ENCODE results near the gene UPB1. TPM values are rescaled to one million over a fixed set of nuclear protein-coding genes. Genes with fewer than 3 reads are reported as not detected.

The UPB1 gene
- total and polyA plus RNA-seq, 9 donors: 0.29 to 1.0 (median 0.53) TPM

DNA sequence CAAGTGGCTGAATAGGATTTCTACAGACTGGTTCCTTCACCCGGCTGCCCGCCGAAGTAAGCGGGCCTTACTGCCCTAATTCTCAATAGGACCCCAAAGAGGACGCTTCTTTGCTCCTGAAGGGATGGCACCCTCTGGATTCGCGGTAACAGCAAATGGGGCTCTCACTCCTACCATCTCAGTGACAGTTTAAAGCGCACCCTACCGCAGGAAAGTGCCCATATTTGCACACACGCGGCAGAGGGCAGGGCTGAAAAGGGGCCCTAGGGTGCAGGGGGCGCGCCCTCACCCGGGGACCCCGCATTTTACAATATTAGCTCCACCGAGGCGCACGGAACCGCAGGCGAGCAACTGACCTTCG is 985 bp upstream of the UPB1 start:
- WGBS (ENCODE audit: insufficient coverage): 23% methylated on average over 19 of the region's 21 CpGs
- Histone ChIP-seq H3K4me1 (ENCODE audit: control insufficient read depth, insufficient read depth, low read length) (peaks cover 7% of the 10 kb centered on the region), H3K27me3 (ENCODE audit: control insufficient read depth, insufficient read depth, low read length) (peaks cover 38% of the 10 kb centered on the region), H3K36me3 (ENCODE audit: control insufficient read depth, insufficient read depth, low read length) (no peaks in the 10 kb centered on the region), H3K9me3 (replicated peaks; ENCODE audit: control insufficient read depth, low read depth, low read length) (no peaks in the 10 kb centered on the region), H3K27ac (ENCODE audit: low read length) (no peak overlapping the region), H3K4me3 (ENCODE audit: low read length) (peak overlapping the region; percentile 13)
- no peak for DNase-seq

DNA sequence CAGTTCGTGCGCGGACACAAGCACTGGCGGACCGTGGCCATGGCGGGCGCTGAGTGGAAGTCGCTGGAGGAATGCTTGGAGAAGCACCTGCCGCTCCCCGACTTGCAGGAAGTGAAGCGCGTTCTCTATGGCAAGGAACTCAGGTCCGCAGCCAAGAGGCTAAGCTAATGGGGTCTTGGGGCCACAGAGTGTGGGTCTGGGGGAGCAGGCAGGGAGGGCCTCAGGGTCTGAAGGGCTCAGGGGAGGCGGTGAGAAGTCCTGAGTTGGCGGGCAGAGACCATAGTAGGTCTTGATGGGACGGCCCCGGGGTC is 188 bp downstream of the UPB1 start:
- Histone ChIP-seq H3K4me1 (ENCODE audit: control insufficient read depth, insufficient read depth, low read length) (peaks cover 10% of the 10 kb centered on the region), H3K27me3 (ENCODE audit: control insufficient read depth, insufficient read depth, low read length) (peaks cover 38% of the 10 kb centered on the region), H3K27ac (ENCODE audit: low read length) (no peak overlapping the region), H3K9me3 (replicated peaks; ENCODE audit: control insufficient read depth, low read depth, low read length) (no peaks in the 10 kb centered on the region), H3K36me3 (ENCODE audit: control insufficient read depth, insufficient read depth, low read length) (no peaks in the 10 kb centered on the region), H3K4me3 (ENCODE audit: low read length) (no peak overlapping the region)
- no peak for DNase-seq
- WGBS (ENCODE audit: insufficient coverage): 94% methylated on average over 15 of the region's 17 CpGs

DNA sequence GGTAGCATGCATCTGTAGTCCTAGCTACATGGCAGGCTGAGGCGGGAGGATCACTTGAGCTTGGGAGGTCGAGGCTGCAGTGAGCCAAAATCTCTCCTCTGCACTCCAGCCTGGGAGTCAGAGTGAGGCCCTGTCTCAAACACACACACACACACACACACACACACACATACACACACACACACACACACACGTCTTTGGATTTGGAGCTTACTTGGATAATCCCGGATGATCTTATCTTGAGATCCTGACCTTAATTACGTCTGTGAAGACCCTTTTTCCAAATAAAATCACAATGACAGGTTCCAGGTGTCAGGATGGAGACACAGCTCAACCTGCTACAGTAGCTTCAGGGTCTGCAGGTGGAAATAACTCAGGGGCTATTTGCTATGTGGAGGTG is 1.1 kb downstream of the UPB1 start:
- no peaks in the 10 kb centered on the region for H3K9me3 ChIP-seq (replicated peaks; ENCODE audit: control insufficient read depth, low read depth, low read length)
- no peak overlapping the region for H3K27ac ChIP-seq (ENCODE audit: low read length)
- H3K36me3 ChIP-seq (ENCODE audit: control insufficient read depth, insufficient read depth, low read length): no peaks in the 10 kb centered on the region
- peaks cover 19% of the 10 kb centered on the region for H3K4me1 ChIP-seq (ENCODE audit: control insufficient read depth, insufficient read depth, low read length)
- WGBS (ENCODE audit: insufficient coverage): no CpG with 5 or more reads among the region's 5 CpGs
- H3K4me3 ChIP-seq (ENCODE audit: low read length): no peak overlapping the region
- H3K27me3 ChIP-seq (ENCODE audit: control insufficient read depth, insufficient read depth, low read length): peaks cover 38% of the 10 kb centered on the region
- no peak for DNase-seq

DNA sequence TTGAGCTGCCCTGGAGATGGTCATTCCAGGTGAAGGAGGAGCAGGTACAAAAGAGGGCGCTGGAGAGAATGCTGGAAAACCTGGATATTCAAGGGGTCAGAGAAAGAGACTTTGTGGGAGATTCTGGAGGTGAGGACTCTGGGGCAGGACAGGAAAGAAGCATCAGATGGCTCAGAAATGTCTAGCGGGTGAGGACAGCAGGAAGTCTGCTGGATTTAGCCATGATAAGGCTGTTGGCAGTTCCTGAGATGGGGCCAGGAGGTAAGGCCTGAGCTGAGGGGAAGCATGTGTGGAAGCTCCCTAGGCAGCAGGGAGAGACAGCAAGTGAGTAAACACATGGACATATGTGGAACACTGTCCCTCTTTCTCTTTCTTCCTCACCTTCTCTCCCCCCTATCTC is 1.5 kb downstream of the UPB1 start:
- no peak for DNase-seq
- Histone ChIP-seq H3K27ac (ENCODE audit: low read length) (no peak overlapping the region), H3K36me3 (ENCODE audit: control insufficient read depth, insufficient read depth, low read length) (no peaks in the 10 kb centered on the region), H3K9me3 (replicated peaks; ENCODE audit: control insufficient read depth, low read depth, low read length) (no peaks in the 10 kb centered on the region), H3K4me1 (ENCODE audit: control insufficient read depth, insufficient read depth, low read length) (peaks cover 19% of the 10 kb centered on the region), H3K27me3 (ENCODE audit: control insufficient read depth, insufficient read depth, low read length) (peaks cover 38% of the 10 kb centered on the region), H3K4me3 (ENCODE audit: low read length) (no peak overlapping the region)
- WGBS (ENCODE audit: insufficient coverage): 89% methylated on average over 2 of the region's 2 CpGs

DNA sequence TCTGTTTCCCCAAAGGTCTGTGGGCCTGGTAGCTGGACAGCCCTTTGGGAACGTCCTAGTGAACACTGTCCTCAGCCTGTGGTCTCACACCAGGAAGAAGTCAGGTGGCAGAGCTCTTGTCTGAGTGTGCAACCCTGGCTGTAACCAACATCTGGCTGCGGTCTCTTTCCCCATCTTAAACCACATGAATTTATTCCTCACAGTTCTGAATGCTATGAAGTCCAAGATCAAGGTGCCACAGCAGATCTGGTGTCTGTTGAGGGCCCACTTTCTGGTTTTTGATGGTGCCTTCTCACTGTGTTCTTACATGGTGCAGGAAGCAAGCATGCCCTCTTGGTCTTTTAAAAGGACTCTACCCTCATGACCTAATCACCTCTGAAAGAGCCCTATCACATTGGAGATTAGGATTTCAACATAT is 2.7 kb downstream of the UPB1 start:
- H3K4me1 ChIP-seq (ENCODE audit: control insufficient read depth, insufficient read depth, low read length): peaks cover 19% of the 10 kb centered on the region
- H3K36me3 ChIP-seq (ENCODE audit: control insufficient read depth, insufficient read depth, low read length): no peaks in the 10 kb centered on the region
- no peaks in the 10 kb centered on the region for H3K9me3 ChIP-seq (replicated peaks; ENCODE audit: control insufficient read depth, low read depth, low read length)
- no peak overlapping the region for H3K27ac ChIP-seq (ENCODE audit: low read length)
- WGBS (ENCODE audit: insufficient coverage): 76% methylated on average over 2 of the region's 2 CpGs
- no peak for DNase-seq
- H3K27me3 ChIP-seq (ENCODE audit: control insufficient read depth, insufficient read depth, low read length): peaks cover 35% of the 10 kb centered on the region
- H3K4me3 ChIP-seq (ENCODE audit: low read length): no peak overlapping the region

DNA sequence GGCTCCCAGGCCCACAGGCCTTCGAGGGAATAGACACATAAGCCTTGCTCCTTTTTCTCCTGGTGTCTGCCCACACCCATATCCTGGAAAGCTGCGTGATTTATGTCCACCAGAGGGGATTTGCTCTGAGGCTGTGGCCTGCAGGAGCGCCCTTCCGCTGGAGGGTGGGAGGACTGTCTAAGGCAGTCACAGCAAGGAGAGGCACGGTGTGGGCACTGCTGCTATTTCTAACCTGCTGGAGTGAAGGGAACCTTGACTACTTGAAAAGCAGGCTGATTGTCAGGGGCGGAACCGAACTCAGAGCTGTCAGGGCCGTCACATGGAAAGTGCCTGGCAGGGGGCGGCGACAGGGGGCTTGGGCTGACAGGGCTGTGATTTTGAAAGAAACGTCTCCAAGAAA is 3.7 kb downstream of the UPB1 start:
- WGBS (ENCODE audit: insufficient coverage): 69% methylated on average over 9 of the region's 11 CpGs
- no peak for DNase-seq

DNA sequence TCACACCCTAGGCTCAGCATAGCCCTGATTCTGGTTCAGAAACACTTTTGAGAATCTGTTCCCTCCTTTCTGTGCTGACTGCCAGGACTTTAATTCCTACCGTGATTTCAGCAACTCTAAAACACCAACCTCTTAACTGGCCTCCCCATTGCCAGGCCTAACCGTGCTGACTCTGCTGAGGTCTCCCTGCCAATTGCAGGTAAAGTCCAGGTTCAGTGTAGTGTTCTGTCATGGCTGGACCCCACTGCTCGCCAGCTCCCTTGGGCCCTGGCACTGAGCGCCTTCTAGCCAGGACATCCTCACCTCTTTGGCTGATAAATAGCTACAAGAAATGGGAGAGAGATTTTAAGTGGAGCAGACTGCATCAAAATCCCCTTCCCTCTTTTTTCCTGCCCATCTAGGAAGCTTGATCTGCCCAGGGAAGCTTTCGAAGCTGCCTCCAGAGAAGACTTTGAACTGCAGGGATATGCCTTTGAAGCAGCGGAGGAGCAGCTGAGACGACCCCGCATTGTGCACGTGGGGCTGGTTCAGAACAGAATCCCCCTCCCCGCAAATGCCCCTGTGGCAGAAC is 4.7 kb downstream of the UPB1 start:
- no peak for DNase-seq
- Histone ChIP-seq H3K27me3 (ENCODE audit: control insufficient read depth, insufficient read depth, low read length) (peaks cover 20% of the 10 kb centered on the region), H3K36me3 (ENCODE audit: control insufficient read depth, insufficient read depth, low read length) (no peaks in the 10 kb centered on the region), H3K4me1 (ENCODE audit: control insufficient read depth, insufficient read depth, low read length) (peaks cover 15% of the 10 kb centered on the region), H3K27ac (ENCODE audit: low read length) (no peak overlapping the region), H3K9me3 (replicated peaks; ENCODE audit: control insufficient read depth, low read depth, low read length) (no peaks in the 10 kb centered on the region), H3K4me3 (ENCODE audit: low read length) (no peak overlapping the region)
- WGBS (ENCODE audit: insufficient coverage): 70% methylated on average over 9 of the region's 10 CpGs

More for the DNA sequence above, 3.7 kb downstream of the UPB1 start:
- Histone ChIP-seq H3K27ac (ENCODE audit: low read length) (no peak overlapping the region), H3K4me1 (ENCODE audit: control insufficient read depth, insufficient read depth, low read length) (peaks cover 19% of the 10 kb centered on the region), H3K36me3 (ENCODE audit: control insufficient read depth, insufficient read depth, low read length) (no peaks in the 10 kb centered on the region), H3K9me3 (replicated peaks; ENCODE audit: control insufficient read depth, low read depth, low read length) (no peaks in the 10 kb centered on the region), H3K4me3 (ENCODE audit: low read length) (no peak overlapping the region), H3K27me3 (ENCODE audit: control insufficient read depth, insufficient read depth, low read length) (peaks cover 28% of the 10 kb centered on the region)

DNA sequence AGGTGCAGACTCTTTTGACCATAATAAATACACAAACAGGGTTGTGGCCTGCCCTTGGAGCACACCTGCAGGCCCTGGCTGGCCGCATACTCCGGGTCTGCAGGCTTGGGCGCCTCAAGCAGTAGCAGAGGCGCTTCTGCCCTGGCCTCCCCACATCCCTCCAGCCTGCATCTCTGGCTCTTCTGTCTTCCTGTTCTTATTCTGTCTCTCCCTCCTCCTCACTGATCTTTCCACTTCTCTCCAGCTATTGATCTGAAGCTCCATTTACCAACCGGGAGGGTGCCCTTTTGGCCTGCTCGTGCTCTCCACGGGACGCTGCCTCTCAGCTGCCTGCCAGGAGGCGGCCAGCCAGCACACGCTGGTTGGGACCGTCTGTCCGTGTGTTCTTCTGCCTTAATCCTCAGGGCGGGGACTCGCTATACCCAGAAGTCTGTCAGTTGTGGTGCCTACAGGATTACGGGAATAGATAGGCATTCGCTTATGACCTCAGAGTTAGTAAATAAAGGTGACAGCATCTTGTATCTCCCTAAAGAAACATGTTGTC is 5.2 kb downstream of the UPB1 start:
- H3K4me3 ChIP-seq (ENCODE audit: low read length): no peak overlapping the region
- 45% methylated on average over 8 of the region's 16 CpGs for WGBS (ENCODE audit: insufficient coverage)
- peaks cover 11% of the 10 kb centered on the region for H3K4me1 ChIP-seq (ENCODE audit: control insufficient read depth, insufficient read depth, low read length)

DNA sequence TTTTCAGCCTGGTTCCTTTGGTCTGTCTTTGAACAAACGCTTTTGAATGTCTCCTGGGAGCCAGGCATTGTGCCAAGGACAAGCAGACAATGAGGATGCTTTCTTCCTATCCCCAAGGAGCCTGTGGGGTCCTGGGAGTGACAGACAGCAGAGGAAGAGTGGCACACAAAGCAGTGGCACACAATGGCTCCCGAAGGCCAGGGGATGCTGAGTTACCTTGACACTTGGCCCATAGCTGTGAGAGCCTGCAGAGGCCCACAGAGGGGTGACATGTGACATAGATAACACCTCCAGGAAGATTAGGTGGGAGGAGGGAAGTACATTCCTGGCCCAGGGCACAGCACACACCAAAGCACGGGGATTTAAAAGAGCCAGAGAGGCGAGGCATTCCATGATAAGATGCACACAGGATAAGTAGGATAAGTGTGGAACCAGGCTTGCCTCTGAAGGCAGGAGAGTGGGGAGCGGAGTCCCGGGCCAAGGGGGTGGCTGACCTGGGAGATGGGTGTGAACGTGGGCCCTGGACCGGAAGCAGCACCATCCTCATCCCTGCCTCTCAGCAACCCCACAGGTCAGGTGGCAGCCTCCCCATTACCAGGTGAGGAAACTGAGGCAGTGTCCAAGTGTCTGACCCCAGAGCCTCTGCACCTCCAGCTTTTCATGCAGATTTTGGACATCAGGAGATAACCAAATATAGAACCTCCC is 6.3 kb downstream of the UPB1 start:
- H3K9me3 ChIP-seq (replicated peaks; ENCODE audit: control insufficient read depth, low read depth, low read length): no peaks in the 10 kb centered on the region
- WGBS (ENCODE audit: insufficient coverage): 67% methylated on average over 1 of the region's 8 CpGs
- no peak for DNase-seq
- no peaks in the 10 kb centered on the region for H3K36me3 ChIP-seq (ENCODE audit: control insufficient read depth, insufficient read depth, low read length)
- no peak overlapping the region for H3K4me3 ChIP-seq (ENCODE audit: low read length)
- peaks cover 5% of the 10 kb centered on the region for H3K27me3 ChIP-seq (ENCODE audit: control insufficient read depth, insufficient read depth, low read length)
- no peak overlapping the region for H3K27ac ChIP-seq (ENCODE audit: low read length)
- H3K4me1 ChIP-seq (ENCODE audit: control insufficient read depth, insufficient read depth, low read length): peaks cover 11% of the 10 kb centered on the region

More for the DNA sequence above, 5.2 kb downstream of the UPB1 start:
- no peaks in the 10 kb centered on the region for H3K9me3 ChIP-seq (replicated peaks; ENCODE audit: control insufficient read depth, low read depth, low read length)
- H3K27me3 ChIP-seq (ENCODE audit: control insufficient read depth, insufficient read depth, low read length): peaks cover 14% of the 10 kb centered on the region
- H3K36me3 ChIP-seq (ENCODE audit: control insufficient read depth, insufficient read depth, low read length): no peaks in the 10 kb centered on the region
- DNase-seq: peak; percentile 33
- H3K27ac ChIP-seq (ENCODE audit: low read length): no peak overlapping the region

DNA sequence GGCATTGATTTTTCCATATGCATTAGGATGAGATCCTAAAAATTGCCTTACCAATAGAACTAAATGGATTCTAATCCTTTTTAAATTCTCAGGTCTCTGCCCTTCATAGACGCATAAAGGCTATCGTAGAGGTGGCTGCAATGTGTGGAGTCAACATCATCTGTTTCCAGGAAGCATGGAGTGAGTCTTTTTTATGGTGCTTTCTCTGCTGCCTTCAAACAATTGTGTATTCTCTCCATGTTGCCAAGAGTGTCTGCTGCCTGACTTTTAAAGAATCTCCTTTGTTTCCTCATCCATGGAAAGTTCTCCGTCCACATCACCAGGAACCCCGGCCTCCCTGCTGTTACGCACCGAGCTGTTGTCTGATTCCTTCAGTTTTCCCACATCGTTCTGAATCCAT is 6.9 kb downstream of the UPB1 start:
- 70% methylated on average over 5 of the region's 7 CpGs for WGBS (ENCODE audit: insufficient coverage)
- Histone ChIP-seq H3K27me3 (ENCODE audit: control insufficient read depth, insufficient read depth, low read length) (peaks cover 4% of the 10 kb centered on the region), H3K27ac (ENCODE audit: low read length) (no peak overlapping the region), H3K9me3 (replicated peaks; ENCODE audit: control insufficient read depth, low read depth, low read length) (no peaks in the 10 kb centered on the region), H3K36me3 (ENCODE audit: control insufficient read depth, insufficient read depth, low read length) (no peaks in the 10 kb centered on the region), H3K4me1 (ENCODE audit: control insufficient read depth, insufficient read depth, low read length) (peaks cover 11% of the 10 kb centered on the region), H3K4me3 (ENCODE audit: low read length) (no peak overlapping the region)
- DNase-seq: no peak

Measured in muscle of leg (tissue), 11 donors.